NCI-H2171 (cell line): ENCODE results near the gene TRPT1.
"Not testable (repeated sequence)": the region's sequence is repeated elsewhere in the genome, so short reads cannot be mapped to it uniquely, and the experiment has no call there.

Experiments
- DNase-seq: peaks from one replicate; lab custom pipeline; 2025; lab: John Stamatoyannopoulos, UW

TRPT1 gene

DNA sequence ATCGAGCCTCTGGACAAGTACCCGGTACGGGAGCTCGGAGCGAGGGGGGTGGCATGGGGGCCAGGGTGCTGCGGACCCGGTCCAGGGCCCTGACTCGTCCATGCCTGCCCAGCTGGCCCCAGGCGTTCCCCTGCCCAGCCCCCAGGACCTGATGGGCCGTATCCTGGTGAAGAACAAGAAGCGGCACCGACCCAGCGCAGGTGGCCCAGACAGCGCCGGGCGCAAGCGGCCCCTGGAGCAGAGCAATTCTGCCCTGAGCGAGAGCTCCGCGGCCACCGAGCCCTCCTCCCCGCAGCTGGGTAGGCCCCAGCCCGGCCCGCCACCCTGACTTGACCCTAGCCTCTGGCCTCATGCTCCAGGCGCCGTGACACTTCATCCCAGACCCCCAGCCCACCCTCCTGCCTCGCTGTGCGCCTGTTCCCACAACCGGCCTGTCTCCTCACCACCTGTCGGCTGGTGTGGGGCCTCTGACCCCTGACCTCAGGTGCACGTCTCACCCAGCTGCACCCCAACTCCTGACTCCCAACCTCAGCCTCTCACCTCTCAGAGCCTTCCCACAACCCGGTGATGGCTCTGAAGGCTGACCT is 33.1 kb upstream of the TRPT1 start:
- DNase-seq: no peak

- no peak for DNase-seq
These were observed 32.4 kb upstream of the TRPT1 start for GRCh38 chr11:64258356-64258755.

DNA sequence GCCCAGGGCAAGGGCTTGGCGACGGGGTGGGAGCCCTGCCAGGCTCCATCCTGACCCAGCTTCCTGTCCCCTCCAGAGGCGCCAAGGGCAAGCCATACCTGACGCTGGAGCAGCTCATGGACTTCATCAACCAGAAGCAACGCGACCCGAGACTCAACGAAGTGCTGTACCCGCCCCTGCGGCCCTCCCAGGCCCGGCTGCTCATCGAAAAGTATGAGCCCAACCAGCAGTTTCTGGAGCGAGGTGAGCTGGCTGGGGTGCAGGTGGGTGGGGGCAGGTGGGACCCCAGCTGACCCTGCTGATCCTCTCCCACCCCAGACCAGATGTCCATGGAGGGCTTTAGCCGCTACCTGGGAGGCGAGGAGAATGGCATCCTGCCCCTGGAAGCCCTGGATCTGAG is 30.3 kb upstream of the TRPT1 start:
- DNase-seq: no peak

- DNase-seq: no peak
These were observed 29.4 kb upstream of the TRPT1 start for GRCh38 chr11:64255135-64256128.

DNA sequence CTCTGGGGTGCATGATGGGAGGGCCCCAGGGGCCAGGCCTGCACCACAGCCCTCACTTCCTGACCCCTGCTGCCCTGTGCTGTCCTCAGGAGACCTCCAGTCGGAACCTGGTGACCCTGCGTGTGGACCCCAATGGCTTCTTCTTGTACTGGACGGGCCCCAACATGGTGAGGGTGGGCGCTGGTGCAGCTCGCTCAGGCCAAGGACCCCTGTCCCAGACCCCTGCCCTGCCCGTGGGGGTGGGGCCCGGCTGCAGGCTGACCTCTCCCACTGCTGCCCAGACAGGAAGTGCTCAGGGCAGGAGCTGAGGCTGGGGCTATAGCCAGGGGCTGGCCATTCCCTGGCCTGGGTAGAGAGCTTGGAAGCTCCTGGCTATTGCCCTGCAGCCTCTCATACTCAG is 28.3 kb upstream of the TRPT1 start:
- DNase-seq: no peak

- DNase-seq: no peak
These were observed 27.5 kb upstream of the TRPT1 start for GRCh38 chr11:64253481-64253880.

DNA sequence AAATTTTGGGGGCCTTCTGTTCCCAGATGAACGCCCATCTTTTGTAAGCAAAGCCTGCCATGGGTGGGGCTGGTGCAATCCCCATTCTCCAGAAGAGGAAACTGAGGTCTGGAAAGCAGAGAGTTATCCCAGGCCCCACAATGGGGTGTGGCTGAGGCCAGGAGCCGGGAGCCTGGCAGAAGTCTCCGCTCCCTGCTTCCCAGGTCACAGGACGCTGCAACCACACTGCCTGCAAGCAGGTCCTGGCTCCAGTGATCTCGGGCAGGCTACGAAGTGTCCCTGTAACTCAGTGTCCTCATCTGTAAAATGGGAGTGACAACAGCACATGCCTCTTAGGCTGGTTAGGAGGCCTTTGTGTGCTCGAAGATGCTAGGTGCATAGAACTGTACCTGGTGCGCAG is 27.1 kb upstream of the TRPT1 start:
- DNase-seq: no peak

- DNase-seq: no peak
These were observed 26.3 kb upstream of the TRPT1 start for GRCh38 chr11:64252003-64252872.

DNA sequence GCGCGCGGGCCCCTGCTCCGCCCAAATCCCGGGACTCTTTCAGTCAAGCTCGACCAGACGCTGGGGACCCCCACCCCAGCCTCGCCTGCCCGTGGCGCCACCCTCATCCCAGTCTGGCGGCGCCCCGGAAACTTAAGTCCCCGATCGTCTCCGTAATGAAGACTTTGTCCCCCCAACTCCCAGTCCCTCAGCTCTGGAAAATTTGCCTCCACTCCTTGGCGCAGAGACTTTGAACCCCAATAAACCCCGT is 25.7 kb upstream of the TRPT1 start:
- no peak for DNase-seq

- peak; percentile 61 for DNase-seq
These were observed 25.2 kb upstream of the TRPT1 start, which contains the start of gene PLCB3 for GRCh38 chr11:64251016-64251752. Gene PLCB3, plus strand, starts transcription at chr11:64251530. Its CDS starts 120 bp downstream, at chr11:64251650.

DNA sequence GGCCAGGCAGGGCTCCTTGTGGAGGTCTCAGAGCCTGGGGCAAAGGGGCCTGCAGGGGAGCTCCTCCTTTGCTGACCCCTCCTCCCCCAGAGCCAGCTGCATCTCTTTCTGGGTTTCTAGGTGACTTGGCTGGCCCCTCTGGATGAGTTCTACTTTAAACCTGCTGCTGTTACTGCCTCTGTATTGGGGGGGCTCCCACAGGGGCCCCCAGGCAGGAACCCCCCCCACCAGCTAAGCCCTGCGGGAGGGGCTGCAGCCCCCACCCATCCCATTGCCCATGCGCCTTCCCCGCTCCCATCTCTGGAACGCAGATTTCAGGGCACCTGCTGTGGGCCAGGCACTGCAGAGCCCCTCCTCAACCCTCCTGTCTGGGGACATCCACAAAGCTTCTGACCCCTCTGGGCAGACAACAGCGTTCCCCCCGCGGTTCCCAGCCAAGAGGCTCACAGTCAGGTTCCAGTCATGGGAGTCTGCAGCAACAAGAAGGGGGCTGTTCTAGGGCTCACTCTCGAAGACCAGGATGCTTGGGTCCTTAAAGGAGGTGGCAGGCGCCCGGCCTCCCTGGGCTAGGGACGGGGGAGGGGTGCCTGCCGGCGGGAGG is 24.5 kb upstream of the TRPT1 start:
- no peak for DNase-seq

- no peak for DNase-seq
These were observed 23.8 kb upstream of the TRPT1 start for GRCh38 chr11:64249563-64250414.

- DNase-seq: no peak
These were observed 23.1 kb upstream of the TRPT1 start for GRCh38 chr11:64249038-64249437.

GRCh38 chr11:64248578-64248977 is 22.6 kb upstream of the TRPT1 start:
- no peak for DNase-seq

DNA sequence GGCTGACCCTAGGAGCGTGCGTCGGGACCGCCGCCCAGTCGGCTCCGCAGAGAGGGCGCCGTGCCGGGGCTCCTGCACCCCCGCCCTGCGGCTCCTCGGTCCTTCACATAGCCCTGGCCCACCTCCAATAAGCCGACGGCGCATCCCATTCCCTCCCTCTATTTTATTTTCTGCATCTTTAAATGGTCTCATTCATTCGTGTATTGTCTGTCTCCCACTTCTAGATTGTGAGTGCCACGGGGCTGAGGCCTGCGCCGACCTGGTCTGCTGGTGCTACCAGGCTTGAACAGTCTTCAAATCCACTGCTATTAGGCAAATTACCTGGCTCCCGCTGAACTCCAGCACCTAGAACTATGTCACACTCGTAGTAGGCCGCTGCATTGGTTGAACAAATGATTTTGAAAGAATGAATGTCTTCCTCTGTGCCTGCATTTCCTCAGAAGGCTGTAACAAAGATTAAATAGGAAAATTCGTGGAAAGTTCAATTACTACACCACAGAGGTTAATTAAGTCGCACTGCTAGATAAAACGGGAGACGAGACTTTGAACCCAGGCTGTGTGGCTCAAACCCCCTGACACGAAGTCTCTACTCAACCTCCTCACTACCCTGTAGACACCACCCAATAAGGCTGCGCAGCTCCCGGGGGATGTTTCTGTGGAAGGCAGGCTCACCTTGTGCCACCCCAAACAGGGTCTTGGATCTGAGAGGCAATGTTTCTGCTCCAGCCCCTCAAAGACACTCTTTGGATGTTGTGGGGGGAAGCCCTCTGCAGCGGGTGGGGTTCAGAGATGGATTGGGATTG is 21.9 kb upstream of the TRPT1 start:
- no peak for DNase-seq

GRCh38 chr11:64246871-64247728 is 21.1 kb upstream of the TRPT1 start, which contains the start of gene PPP1R14B:
Gene PPP1R14B, minus strand, starts transcription at chr11:64246943. Its CDS starts 270 bp downstream, at chr11:64246673.
- DNase-seq: peak; percentile 79

DNA sequence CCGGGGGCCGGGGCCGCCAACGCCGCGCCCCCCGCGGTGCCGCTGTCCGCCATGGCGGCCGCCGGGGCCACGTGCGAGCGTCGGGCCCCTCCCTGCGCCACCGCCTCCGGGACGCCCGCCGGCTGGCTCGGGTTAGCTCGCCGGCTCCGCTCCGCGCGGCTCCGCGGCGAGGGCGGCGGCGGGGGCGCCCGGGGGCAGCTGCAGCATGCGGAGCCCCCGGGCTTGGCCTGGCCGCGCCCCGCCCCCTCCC is 20.6 kb upstream of the TRPT1 start:
- DNase-seq: not testable (repeated sequence)

DNA sequence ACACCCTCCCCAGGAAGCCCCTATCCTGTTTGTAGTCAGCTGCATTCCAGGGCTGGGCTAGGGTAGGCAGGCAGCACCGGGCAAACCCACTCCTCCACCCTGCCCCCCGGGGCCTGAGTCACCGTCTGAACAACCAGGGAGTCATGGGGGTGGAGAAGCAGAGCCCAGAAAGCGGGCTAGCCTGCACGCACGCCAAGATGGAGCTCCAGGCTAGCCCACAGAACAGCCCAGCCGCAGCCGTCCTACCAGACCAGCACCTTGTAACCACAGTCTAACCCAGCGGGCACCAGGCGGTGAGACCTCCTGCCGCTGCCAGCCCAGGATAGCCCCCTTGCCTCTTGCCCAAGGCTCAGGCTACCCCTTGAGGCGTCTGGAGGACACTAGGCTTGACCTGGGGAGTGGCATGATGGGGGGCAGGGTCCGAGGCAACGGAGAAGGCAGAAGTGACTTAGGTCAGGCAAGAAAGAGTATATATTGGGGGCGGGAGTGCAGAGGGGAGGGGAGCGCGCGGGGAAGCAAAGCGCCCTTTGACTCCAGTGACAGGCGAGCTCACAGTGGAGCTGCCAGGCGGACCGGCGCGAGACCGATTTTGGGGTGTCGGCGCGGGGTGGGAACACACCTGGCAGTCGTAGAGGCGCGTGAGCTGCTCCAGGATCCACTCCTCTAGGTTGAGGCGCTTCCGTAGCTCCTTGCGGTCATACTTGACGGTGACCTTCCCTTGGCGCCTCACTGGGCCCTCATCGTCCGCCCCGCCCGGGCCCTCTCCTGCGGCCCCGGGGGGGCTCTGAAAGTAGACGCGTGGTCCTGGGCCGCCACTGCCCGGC is 20.0 kb upstream of the TRPT1 start:
- DNase-seq: peak; percentile 43
